Psoas muscle (tissue), 8 donors: ENCODE data around the gene LIN54. TPM values are rescaled to one million over a fixed set of nuclear protein-coding genes. Genes with fewer than 3 reads are reported as not detected.

Experiments
- ATAC-seq, 4 donors: fragments of 200-7000 bp; cut with Tn5 transposase; one replicate each; pipeline ENCODE4 v1.9.1; 2020; ENCODE audit warnings: moderate library complexity in 3 of 4, mild to moderate bottlenecking in 2 of 4
- DNase-seq, 2 donors: peaks; one replicate each; pipeline ENCODE4 v3.0.0-alpha.2; 2020
- H3K27ac ChIP-seq: fragments of 200-600 bp; one replicate; pipeline ENCODE4 v1.8.0; 2022
- H3K27me3 ChIP-seq, 3 donors: fragments of 200-600 bp in 1 of 3; one replicate each; pipeline versions ENCODE4 v1.6.1 to v1.8.0; 2013 to 2022; ENCODE audit warnings: low read length in 2 of 3, mild to moderate bottlenecking in 2 of 3, moderate library complexity in 1 of 3; ENCODE audit not compliant: insufficient read depth in 3 of 3
- H3K36me3 ChIP-seq, 2 donors: fragments of 200-600 bp in 1 of 2; one replicate each; pipeline versions ENCODE4 v1.6.1 to v1.8.0; 2013 to 2022; ENCODE audit warnings: low read depth in 1 of 2, mild to moderate bottlenecking in 1 of 2, moderate library complexity in 1 of 2; ENCODE audit not compliant: insufficient read depth in 1 of 2
- H3K4me1 ChIP-seq: fragments of 200-600 bp; one replicate; pipeline ENCODE4 v1.8.0; 2022
- H3K4me3 ChIP-seq: fragments of 200-600 bp; one replicate; pipeline ENCODE4 v1.8.0; 2022; ENCODE audit warnings: mild to moderate bottlenecking
- H3K9me3 ChIP-seq: fragments of 200-600 bp; one replicate; pipeline ENCODE4 v1.8.0; 2022
- WGBS, 3 donors: extraction: QIAGEN DNeasy Blood & Tissue Kit; methylation state at CpG; one replicate each; pipeline versions ENCODE4 v1.1.6 to v1.1.7; 2013; 5-methylcytosine and 5-hydroxymethylcytosine counted together
- intact Hi-C, 2 donors: fragments of 100-400 bp; cut with DNase I; formaldehyde crosslinking; loops; one replicate each; pipeline versions ENCODE4 v1.11.0 to v1.14.2; 2022
- polyA plus RNA-seq, 3 donors: library from polyadenylated mRNA; stranded (reverse); fragments of 200-250 nt; gene quantifications; one replicate each; pipeline ENCODE4 v1.2.3, GENCODE V29; 2013
- total RNA-seq, 4 donors: library from RNA; stranded (reverse); fragmentation: NEBNext Ultra II Directional in 2 of 4; extraction: Animal tissue kit (Norgen Biotek cat#: 25700) in 2 of 4; gene quantifications; one replicate each; pipeline versions ENCODE4 v1.2.1 to v1.2.4, GENCODE V29; 2021 to 2023
- TF ChIP-seq, protein P1 (sequence below): fragments of 200-600 bp; IDR thresholded peaks from one replicate; pipeline ENCODE4 v1.8.0; 2022; ENCODE audit warnings: antibody characterized with exemption
- donor health status: healthy with polysubstance abuse.
- donor health status: DM: no; HTN: no; CAD: no; lungs with moderate emphysema.
- donor health status: Bipolar disorder and iron deficiency.
- donor health status: healthy.
- donor health status: DM: yes; HTN: yes; CAD: no.
- donor health status: DM: no; HTN: no; CAD: no.
- donor health status: DM: no; HTN: no; CAD: no.
- donor health status: DM: yes; HTN: yes; CAD: no.

LIN54 gene
- total and polyA plus RNA-seq, 7 donors, result 4.9 to 14.7 (median 8.1) TPM

DNA sequence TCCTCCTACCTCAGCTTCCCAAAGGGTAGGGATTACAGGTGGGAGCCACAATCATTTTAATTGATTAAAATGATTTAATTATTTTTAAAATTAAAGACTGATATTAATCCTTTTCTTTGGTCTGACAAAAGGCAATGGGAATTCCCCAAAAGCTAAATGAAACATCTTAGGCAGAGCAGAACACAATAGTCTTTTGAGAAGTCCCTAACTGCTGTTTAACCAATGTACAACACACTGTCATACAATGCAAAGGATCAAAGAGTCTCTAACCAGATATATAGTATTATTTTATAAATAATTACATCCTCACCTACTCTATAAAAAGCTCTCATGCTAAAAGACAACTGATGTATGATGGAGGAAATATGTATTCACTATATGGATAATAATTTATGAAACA, 63.1 kb downstream of the LIN54 start:
- no peak for ATAC-seq
- DNase-seq, result no peak
- peaks cover 0 to 17% of the 10 kb centered on the region in 2 donors for H3K36me3 ChIP-seq
- no peaks in the 10 kb centered on the region for H3K9me3 ChIP-seq
- no peak overlapping the region for H3K4me3 ChIP-seq
- TF ChIP-seq, protein P1, sequence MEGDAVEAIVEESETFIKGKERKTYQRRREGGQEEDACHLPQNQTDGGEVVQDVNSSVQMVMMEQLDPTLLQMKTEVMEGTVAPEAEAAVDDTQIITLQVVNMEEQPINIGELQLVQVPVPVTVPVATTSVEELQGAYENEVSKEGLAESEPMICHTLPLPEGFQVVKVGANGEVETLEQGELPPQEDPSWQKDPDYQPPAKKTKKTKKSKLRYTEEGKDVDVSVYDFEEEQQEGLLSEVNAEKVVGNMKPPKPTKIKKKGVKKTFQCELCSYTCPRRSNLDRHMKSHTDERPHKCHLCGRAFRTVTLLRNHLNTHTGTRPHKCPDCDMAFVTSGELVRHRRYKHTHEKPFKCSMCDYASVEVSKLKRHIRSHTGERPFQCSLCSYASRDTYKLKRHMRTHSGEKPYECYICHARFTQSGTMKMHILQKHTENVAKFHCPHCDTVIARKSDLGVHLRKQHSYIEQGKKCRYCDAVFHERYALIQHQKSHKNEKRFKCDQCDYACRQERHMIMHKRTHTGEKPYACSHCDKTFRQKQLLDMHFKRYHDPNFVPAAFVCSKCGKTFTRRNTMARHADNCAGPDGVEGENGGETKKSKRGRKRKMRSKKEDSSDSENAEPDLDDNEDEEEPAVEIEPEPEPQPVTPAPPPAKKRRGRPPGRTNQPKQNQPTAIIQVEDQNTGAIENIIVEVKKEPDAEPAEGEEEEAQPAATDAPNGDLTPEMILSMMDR, result no peak
- H3K4me1 ChIP-seq, result no peaks in the 10 kb centered on the region
- intact Hi-C loops, result no loop called here
- no peaks in the 10 kb centered on the region for H3K27me3 ChIP-seq
- no peak overlapping the region for H3K27ac ChIP-seq

DNA sequence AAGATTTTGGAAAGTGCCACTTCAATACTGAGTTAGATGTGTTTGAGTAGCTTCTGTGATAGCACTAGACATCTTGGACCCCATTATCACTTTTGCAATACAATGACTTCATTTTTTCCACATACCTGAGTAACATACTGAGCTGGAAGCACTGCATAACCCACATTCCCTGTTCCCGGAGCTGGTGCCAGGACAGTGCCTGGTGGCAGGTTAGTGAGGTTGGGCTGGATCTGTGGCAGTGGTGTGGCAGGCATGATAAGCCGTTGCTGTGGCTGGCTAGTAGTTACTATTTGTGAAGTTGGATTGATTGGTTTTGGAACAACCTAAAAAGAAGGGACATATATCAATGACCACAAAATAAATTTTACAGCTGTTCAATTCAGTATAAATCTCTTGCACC, 71.2 kb downstream of the LIN54 start:
- no peaks in the 10 kb centered on the region for H3K27me3 ChIP-seq
- intact Hi-C loops, result no loop called here
- H3K9me3 ChIP-seq, result no peaks in the 10 kb centered on the region
- H3K27ac ChIP-seq, result no peak overlapping the region
- no peak overlapping the region for H3K4me3 ChIP-seq
- H3K4me1 ChIP-seq, result no peaks in the 10 kb centered on the region
- TF ChIP-seq, protein P1, result no peak
- ATAC-seq (no peak), DNase-seq (no peak)
- peaks cover 6 to 65% of the 10 kb centered on the region in 2 donors for H3K36me3 ChIP-seq
- WGBS, 3 donors, result 53 to 70% (median 61%) methylated on average over 2 of the region's 2 CpGs

DNA sequence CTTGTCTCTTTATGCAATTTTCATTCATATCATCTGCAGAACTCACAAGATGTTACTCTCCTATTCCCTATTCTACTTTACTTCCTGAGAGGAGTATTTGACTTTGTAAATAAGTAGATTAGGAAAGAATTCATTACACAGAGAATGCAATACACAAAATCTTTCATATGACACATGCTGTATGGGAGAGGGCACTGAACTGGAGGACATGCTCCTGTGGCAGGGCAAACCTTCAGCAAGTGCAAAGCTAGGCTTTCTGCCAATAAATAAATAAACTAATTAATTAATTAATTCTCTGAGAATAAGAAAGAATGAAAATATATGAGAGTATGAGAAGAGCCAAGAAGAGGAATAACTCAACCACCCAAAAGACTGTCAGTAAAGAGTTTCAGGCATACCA, 76.2 kb downstream of the LIN54 start:
- intact Hi-C loops, result no loop called here

DNA sequence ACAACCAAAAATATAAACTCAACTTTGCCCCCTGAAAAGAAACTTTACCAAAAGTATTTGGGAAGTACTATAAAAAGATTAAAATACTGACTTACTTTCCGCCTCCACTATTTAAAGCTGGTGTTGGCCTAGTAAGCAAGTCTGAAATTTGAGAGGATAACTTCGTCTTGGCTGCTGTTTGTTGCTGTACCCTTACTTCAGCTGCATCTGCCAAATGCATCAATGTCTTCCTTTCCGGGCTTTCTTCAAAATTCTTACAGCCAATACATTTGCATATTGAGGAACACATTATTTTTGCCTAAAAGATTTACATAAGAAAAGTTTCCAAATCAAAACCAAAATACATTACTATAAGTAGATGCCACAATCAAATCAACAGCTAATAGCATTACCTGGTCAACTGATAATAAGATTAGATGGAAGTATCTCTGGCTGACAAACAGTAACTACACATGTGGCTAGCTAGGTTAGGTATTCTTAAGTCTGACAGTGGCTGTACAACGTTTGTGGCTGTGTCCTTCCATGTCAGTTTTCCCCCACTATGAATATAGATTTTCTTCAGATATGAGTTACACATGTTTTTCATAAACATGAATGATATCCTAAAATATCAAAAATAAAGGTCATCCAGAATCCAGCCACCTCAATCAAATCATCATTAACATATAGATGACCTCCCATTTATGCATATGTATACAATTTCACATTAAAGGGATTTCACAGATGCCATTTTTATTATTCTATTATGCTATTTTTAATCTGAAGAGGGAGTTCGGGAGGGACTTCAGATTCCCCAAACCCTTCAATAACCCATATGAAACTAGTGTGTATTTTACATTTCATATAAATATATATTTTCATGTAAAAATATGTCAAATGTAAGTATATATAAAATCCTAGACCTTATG, 79.5 kb downstream of the LIN54 start:
- ATAC-seq (no peak), DNase-seq (no peak)
- Histone ChIP-seq H3K27me3 (no peaks in the 10 kb centered on the region), H3K9me3 (no peaks in the 10 kb centered on the region), H3K27ac (no peak overlapping the region), H3K4me3 (no peak overlapping the region), H3K36me3 (peaks cover 3 to 32% of the 10 kb centered on the region in 2 donors), H3K4me1 (peaks cover 14% of the 10 kb centered on the region)
- 15 to 43% (median 28%) methylated on average over 5 of the region's 5 CpGs for whole genome bisulfite sequencing, 3 donors
- TF ChIP-seq, protein P1, result no peak
- intact Hi-C loops, result no loop called here

More for the DNA sequence above, 76.2 kb downstream of the LIN54 start:
- Histone ChIP-seq H3K27me3 (no peaks in the 10 kb centered on the region), H3K4me3 (no peak overlapping the region), H3K4me1 (peaks cover 14% of the 10 kb centered on the region), H3K27ac (no peak overlapping the region), H3K36me3 (peaks cover 6 to 55% of the 10 kb centered on the region in 2 donors), H3K9me3 (no peaks in the 10 kb centered on the region)
- TF ChIP-seq, protein P1, result no peak
- no peak for DNase-seq
- ATAC-seq, result no peak

DNA sequence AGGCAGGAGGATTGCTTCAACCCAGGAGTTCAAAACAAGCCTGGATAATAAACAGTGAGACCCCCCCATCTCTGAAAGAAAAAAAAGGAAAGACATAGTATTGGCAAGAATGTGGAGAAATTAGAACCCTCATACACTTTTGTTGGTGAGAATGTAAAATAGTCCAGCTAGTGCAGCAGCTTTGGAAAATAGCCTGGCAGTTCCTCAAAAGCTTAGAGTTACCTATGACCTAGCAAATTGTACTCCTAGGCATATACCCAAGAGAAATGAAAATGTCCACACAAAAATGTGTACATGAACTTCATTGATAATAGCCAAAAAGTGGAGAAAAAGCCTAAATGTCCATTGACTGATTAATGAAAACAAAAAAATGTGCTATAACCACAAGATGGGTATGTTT, 88.8 kb downstream of the LIN54 start:
- no peaks in the 10 kb centered on the region for H3K9me3 ChIP-seq
- H3K4me1 ChIP-seq, result no peaks in the 10 kb centered on the region
- TF ChIP-seq, protein P1, result no peak
- H3K36me3 ChIP-seq, result peaks cover 5 to 21% of the 10 kb centered on the region in 2 donors
- ATAC-seq, result no peak
- DNase-seq, result no peak
- no peak overlapping the region for H3K4me3 ChIP-seq
- H3K27me3 ChIP-seq, result no peaks in the 10 kb centered on the region
- no peak overlapping the region for H3K27ac ChIP-seq
- intact Hi-C loops, result no loop called here
